Skeletal muscle satellite cell (primary cell): ENCODE results near the gene WDFY2. TPM values are rescaled to one million over a fixed set of nuclear protein-coding genes. Genes with fewer than 3 reads are reported as not detected.

Experiments used
- H3K27me3 ChIP-seq: 2 replicates; pipeline ENCODE4 v1.7.0; 2013; ENCODE audit warnings: low read length; ENCODE audit not compliant: control insufficient read depth, insufficient read depth
- H3K36me3 ChIP-seq: 2 replicates; pipeline ENCODE4 v1.7.0; 2013; ENCODE audit warnings: mild to moderate bottlenecking, control low read depth, low read length; ENCODE audit not compliant: insufficient read depth
- H3K4me1 ChIP-seq: 2 replicates; pipeline ENCODE4 v1.7.0; 2013; ENCODE audit warnings: low read length; ENCODE audit not compliant: control insufficient read depth, insufficient read depth
- H3K4me2 ChIP-seq: 2 replicates; pipeline ENCODE4 v1.7.0; 2013; ENCODE audit warnings: mild to moderate bottlenecking, low read length
- H3K4me3 ChIP-seq: 2 replicates; pipeline ENCODE4 v1.7.0; 2013; ENCODE audit warnings: low read length
- H3K9ac ChIP-seq: 2 replicates; pipeline ENCODE4 v1.7.0; 2013; ENCODE audit warnings: mild to moderate bottlenecking, low read depth, low read length, moderate library complexity
- H3K9me3 ChIP-seq: replicated peaks from 2 replicates; pipeline ENCODE4 v1.7.0; 2013; ENCODE audit warnings: mild to moderate bottlenecking, control low read depth, low read length
- small RNA-seq: library from RNA; depleted of rRNA; stranded (forward); fragments of <200 nt; gene quantifications from one replicate; pipeline ENCODE3, GENCODE V24; 2012

Gene WDFY2

GRCh38 chr13:51811920-51812451 is 227.7 kb downstream of the WDFY2 start:
- no peaks in the 10 kb centered on the region for H3K36me3 ChIP-seq
- no peak overlapping the region for H3K4me2 ChIP-seq
- H3K9ac ChIP-seq: no peak overlapping the region
- H3K9me3 ChIP-seq: no peaks in the 10 kb centered on the region
- no peak overlapping the region for H3K4me3 ChIP-seq
- peaks cover 4% of the 10 kb centered on the region for H3K4me1 ChIP-seq
- peaks cover 18% of the 10 kb centered on the region for H3K27me3 ChIP-seq

- Histone ChIP-seq H3K36me3 (no peaks in the 10 kb centered on the region), H3K9ac (no peak overlapping the region), H3K4me3 (no peak overlapping the region), H3K4me1 (peaks cover 4% of the 10 kb centered on the region), H3K9me3 (no peaks in the 10 kb centered on the region), H3K4me2 (no peak overlapping the region), H3K27me3 (peaks cover 32% of the 10 kb centered on the region)
Measured at GRCh38 chr13:51814071-51814470, 229.8 kb downstream of the WDFY2 start.

GRCh38 chr13:51814825-51815650 is 230.8 kb downstream of the WDFY2 start:
- Histone ChIP-seq H3K36me3 (no peaks in the 10 kb centered on the region), H3K27me3 (peaks cover 42% of the 10 kb centered on the region), H3K4me2 (peak overlapping the region; percentile 76), H3K4me3 (peak overlapping the region; percentile 55), H3K9ac (no peak overlapping the region), H3K9me3 (no peaks in the 10 kb centered on the region), H3K4me1 (peaks cover 4% of the 10 kb centered on the region)

- H3K36me3 ChIP-seq: no peaks in the 10 kb centered on the region
- no peak overlapping the region for H3K4me2 ChIP-seq
- H3K4me1 ChIP-seq: peaks cover 4% of the 10 kb centered on the region
- H3K9ac ChIP-seq: no peak overlapping the region
- H3K27me3 ChIP-seq: peaks cover 50% of the 10 kb centered on the region
- H3K4me3 ChIP-seq: no peak overlapping the region
- no peaks in the 10 kb centered on the region for H3K9me3 ChIP-seq
Measured at GRCh38 chr13:51815848-51816247, 231.6 kb downstream of the WDFY2 start.

- Histone ChIP-seq H3K9me3 (no peaks in the 10 kb centered on the region), H3K4me1 (peaks cover 4% of the 10 kb centered on the region), H3K4me2 (no peak overlapping the region), H3K27me3 (peaks cover 57% of the 10 kb centered on the region), H3K36me3 (no peaks in the 10 kb centered on the region), H3K9ac (no peak overlapping the region), H3K4me3 (no peak overlapping the region)
Measured at GRCh38 chr13:51816604-51817249, 232.5 kb downstream of the WDFY2 start.

Small RNA genes lying within 50 kb of the gene (small RNA-seq; reads per million reads assigned to genes)
- gene MIR4703 (not detected), gene RN7SL413P (not detected), gene RNU6-65P (not detected), gene RNY1P6 (not detected)
